GF-D8 (cell line): ENCODE measurements around the gene CMPK1.

ENCODE experiments used
- DNase-seq: peaks from one replicate; lab custom pipeline; 2025; lab: John Stamatoyannopoulos, UW

Gene CMPK1

DNA sequence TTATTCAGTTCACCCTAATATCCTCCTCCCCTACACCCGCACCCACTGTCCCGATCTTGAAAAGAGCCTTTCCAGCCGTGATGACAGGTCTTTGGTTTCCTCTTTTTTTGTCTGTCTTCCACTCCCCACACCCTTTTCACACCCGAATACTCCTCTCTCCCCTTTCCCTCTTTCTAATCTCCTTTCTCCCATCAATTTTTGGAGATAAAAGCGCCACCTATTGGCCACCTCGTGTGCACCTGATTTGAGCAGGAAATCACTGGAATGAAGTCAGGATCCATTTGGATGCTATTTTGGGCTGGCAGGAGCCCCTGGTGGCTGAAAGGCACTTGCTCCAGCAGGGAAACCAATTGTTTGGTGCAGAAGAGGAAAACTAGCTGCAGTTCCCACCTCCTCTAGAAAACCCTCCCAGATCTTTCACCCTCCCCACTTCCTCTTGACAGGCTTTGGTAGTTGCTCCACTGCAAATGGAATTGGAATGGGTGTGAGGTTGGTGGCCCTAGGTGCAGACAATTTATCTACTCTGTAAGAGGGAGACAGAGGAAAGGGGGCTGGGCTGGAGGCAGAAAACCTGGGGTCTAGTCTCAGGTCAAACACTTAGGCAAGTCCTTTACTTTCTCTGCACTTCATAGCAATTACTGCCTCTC, 90.9 kb downstream of the CMPK1 start:
- no peak for DNase-seq
